MM.1S (cell line): ENCODE measurements around the gene KIAA1671.

ENCODE experiments used
- EZH2 ChIP-seq: fragments of 300-600 bp; sonication (generic); optimal IDR thresholded peaks from 2 replicates; pipeline ENCODE3; 2017; ENCODE audit warnings: low read depth, mild to moderate bottlenecking, antibody characterized with exemption, low read length, mixed read lengths
- TF ChIP-seq, protein P1 (sequence below): fragments of 300-600 bp; sonication (generic); IDR thresholded peaks from 2 replicates; pipeline ENCODE4 v1.5.1; 2016; ENCODE audit warnings: antibody characterized with exemption, low read length, mixed read lengths

- TF ChIP-seq, protein P1, sequence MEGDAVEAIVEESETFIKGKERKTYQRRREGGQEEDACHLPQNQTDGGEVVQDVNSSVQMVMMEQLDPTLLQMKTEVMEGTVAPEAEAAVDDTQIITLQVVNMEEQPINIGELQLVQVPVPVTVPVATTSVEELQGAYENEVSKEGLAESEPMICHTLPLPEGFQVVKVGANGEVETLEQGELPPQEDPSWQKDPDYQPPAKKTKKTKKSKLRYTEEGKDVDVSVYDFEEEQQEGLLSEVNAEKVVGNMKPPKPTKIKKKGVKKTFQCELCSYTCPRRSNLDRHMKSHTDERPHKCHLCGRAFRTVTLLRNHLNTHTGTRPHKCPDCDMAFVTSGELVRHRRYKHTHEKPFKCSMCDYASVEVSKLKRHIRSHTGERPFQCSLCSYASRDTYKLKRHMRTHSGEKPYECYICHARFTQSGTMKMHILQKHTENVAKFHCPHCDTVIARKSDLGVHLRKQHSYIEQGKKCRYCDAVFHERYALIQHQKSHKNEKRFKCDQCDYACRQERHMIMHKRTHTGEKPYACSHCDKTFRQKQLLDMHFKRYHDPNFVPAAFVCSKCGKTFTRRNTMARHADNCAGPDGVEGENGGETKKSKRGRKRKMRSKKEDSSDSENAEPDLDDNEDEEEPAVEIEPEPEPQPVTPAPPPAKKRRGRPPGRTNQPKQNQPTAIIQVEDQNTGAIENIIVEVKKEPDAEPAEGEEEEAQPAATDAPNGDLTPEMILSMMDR: no peak
- TF ChIP-seq EZH2: no peak
Observed at GRCh38 chr22:25002241-25002985, 49.9 kb downstream of the KIAA1671 start.
